Limb (tissue), 2 donors: ENCODE measurements around the gene KRI1.
A peak's percentile ranks its signal among the peaks of the same experiment; 100 is the strongest.

Experiments
- DNase-seq, 2 donors: peaks; one replicate each; pipeline ENCODE4 v3.0.0-alpha.2; 2016; ENCODE audit errors: extremely low spot score in 2 of 2

KRI1 gene

GRCh38 chr19:10565567-10566407 lies at the start of gene KRI1:
KRI1 (minus strand) TSS chr19:10566010; CDS start chr19:10565999, 11 bp downstream.
- peak; percentile 99 for DNase-seq

DNA sequence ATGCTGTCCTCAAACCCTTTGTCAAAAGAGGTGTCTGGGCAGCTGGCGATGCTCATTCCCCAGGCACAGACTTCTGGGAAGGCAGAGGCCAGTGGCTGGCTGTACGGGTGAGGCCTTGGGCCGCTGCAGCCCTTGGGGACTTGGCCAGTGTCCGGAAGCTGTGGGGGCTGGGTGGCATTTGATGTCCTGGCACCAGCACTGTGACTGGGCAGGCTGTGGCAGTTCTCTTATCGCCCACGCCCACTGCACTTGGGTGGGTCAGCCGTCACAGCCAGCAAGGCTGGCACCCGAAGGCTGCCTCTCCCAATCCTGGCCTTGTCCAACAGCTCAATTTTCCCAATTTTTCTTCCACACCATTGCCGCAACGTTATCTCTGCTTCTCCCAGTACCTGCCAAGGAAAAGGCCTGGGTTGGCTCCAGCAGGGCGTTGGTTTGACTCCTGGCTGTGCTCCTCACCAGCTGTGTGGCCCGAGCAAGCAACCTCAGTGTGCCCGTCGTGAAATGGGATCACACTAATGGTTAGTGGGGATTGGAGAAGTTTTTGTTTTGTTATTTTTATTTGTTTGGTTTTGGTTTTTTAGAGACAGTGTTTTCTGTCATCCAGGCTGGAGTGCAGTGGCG lies 46.8 kb upstream of the KRI1 start:
- no peak for DNase-seq

DNA sequence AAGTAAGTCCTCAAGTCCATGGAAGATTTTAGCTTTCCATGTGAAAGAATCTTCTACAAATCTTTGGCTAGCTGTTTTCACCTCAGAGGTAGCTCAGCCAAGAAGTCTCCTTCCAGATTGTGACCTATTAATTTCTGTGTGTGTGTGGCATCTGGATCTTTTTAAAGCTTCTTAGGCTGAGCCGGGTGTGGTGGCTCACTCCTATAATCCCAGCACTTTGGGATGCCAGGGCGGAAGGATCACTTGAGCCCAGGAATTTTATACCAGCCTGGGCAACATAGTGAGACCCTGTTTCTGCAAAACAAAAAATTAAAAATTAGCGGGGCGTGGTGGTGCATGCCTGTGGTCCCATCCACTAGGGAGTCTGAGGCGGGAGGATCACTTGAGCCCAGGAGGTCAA lies 46.1 kb upstream of the KRI1 start:
- no peak for DNase-seq

- DNase-seq = no peak
Measured at GRCh38 chr19:10604460-10604980, 38.7 kb upstream of the KRI1 start.

DNA sequence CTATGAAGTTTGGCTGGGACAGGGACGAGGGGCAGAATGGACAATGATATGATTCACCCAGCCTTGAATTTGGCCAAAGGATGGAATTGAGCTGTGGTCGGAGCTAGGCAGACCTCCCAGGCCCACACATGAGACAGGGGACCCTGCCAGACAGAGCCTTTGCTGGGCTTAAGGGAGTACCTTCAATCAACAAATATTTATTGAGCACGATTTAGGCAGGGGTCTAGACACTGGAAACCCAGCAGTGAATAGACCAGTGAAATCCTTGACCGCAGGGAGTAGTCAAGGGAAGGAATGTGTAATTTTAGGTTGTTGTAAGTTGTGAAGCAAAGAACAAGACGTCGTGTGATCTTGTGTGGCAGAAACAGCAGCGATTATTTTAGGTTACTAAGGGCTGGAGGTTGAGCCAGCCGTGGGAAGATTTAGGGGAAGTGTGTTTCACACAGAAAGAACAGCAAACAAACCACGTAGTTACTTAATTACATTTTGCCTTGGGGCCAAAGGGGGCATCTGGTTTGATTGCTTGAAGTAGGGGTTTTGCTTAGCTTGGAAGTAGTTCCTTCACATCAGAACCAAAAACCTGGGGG lies 38.2 kb upstream of the KRI1 start:
- peak in 1 of 2 donors; percentile 15 for DNase-seq

- no peak for DNase-seq
Measured at GRCh38 chr19:10603084-10603872, 37.5 kb upstream of the KRI1 start.

DNA sequence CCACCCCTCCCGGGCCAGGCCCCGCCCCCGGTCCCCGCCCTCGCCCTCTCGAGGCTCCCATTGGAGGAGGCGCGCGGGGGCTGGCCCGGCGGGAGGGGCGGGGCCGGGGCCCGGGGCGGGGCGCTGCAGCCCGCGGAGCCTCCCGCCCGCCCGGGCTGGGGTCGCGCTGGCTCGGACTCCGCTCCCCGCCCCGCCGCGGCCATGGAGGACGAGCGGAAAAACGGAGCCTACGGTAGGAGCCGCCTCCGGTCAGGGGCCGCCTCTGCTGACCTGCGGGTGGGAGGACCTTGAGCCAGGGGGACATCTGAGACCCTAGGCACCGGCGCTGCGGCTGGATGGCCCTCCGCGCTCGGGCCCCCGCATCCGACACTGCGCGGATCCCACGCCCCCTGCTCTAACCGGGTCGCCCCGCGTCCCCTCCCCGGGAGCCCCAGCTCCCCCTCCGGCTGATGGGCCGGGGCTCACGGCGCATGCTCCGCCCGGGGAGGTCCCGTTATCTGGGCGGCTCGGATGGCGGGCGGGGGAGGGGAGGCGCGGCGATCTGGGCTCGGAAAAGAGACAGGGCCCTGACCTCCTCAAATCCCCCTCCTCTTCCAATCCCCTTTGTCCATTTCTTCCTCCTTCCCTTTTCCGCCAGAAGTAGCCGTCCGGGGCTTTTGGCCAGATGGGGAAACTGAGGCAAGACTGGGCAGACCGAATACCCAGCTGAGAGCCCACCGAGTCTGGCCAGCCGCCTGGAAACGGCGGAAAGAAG lies 36.7 kb upstream of the KRI1 start:
- peak; percentile 76 to 92 for DNase-seq

GRCh38 chr19:10601999-10602329 lies 36.2 kb upstream of the KRI1 start:
- no peak for DNase-seq

- DNase-seq = no peak
Measured at GRCh38 chr19:10600149-10600548, 34.3 kb upstream of the KRI1 start.

DNA sequence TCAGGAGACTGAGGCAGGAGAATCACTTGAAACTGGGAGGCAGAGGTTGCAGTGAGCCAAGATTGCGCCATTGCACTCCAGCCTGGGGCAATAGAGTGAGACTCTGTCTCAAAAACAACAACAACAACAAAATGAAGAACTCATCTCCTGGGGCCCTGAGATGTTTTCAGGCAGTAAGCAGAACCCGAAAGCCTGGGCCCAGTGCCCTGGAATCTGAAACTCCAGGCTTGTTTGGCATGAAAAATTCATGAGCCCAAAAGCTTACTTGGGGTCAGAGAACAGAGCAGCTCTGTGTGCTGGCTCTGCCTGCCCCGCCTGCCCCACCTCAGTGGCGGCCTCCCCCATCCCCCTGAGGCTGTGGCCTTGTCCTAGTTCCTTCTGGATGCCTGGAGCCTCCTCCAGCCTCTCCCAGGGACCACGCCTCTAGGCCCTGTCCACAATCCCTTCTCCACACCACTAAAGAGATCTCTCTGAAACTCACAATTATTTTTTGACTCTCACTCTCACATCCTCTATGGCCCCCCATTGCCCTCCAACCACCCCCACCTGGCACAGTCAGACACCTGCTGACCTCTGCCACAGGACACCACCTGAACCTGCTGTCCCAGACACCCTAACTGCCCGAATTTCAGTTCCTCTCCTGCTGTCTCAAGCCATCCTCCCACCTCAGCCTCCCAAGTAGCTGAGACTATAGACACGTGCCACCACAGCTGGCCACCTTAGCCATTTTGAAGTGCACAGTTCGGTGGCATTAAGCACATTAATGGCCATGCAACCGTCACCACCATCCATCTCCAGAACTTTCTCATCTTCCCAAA lies 28.2 kb upstream of the KRI1 start:
- peak in 1 of 2 donors; percentile 50 for DNase-seq

GRCh38 chr19:10593148-10593547 lies 27.3 kb upstream of the KRI1 start:
- DNase-seq = no peak

GRCh38 chr19:10587839-10588150 lies 22.0 kb upstream of the KRI1 start:
- no peak for DNase-seq

- no peak for DNase-seq
Measured at GRCh38 chr19:10587022-10587838, 21.4 kb upstream of the KRI1 start, which contains the start of gene AP1M2. AP1M2 (minus strand) TSS chr19:10587312; CDS start chr19:10587231, 81 bp downstream.

DNA sequence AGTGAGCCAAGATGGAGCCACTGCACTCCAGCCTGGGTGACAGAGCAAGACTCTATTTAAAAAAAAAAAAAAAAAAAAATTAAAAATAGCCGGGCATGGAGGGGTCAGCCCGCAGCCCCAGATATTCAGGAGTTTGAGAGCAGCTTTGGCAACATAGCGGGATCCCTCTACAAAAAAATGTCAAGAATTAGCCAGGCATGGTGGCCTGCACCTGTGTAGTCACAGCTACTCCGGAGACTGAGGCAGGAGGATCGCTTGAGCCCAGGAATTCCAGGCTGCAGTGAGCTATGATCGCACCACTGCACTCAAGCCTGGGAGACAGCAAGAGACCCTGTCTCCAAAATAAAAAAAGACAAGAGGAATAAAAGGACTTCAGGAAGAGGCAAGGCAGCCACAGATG lies 20.6 kb upstream of the KRI1 start:
- DNase-seq = no peak

DNA sequence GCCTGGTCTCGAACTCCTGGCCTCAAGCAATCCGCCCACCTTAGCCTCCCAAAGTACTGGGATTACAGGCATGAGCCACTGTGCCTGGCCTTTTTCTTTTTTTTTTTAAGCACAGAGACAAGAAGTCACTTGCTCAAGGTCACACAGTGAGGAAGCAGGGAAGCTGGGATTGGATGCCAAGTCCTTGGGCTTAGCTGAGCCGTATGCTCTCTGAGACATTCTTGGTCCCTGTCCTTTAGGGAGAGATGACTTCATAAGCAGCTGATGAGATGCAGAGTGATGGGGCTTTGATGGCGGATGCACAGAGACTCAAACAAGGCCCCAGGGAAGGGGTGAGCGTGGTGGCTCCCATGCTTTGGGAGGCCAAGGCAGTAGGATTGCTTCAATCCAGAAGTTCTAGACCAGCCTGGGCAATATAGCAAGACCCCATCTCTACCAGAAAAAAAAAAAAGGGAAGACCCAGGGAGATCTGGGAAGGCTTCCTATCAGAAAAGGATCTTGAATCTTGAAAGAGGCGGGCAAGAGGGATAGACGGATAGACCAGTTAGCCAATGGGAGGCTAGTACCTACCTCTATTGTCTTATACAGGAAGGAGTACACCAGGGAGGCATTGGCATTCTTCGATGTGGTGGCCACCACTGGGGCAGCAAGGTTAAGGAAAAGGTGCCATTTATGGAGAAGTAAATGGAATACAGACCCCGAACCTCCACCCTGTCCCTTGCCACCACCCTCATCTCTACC lies 17.4 kb upstream of the KRI1 start:
- DNase-seq = no peak

- DNase-seq = no peak
Measured at GRCh38 chr19:10582091-10582490, 16.3 kb upstream of the KRI1 start.

DNA sequence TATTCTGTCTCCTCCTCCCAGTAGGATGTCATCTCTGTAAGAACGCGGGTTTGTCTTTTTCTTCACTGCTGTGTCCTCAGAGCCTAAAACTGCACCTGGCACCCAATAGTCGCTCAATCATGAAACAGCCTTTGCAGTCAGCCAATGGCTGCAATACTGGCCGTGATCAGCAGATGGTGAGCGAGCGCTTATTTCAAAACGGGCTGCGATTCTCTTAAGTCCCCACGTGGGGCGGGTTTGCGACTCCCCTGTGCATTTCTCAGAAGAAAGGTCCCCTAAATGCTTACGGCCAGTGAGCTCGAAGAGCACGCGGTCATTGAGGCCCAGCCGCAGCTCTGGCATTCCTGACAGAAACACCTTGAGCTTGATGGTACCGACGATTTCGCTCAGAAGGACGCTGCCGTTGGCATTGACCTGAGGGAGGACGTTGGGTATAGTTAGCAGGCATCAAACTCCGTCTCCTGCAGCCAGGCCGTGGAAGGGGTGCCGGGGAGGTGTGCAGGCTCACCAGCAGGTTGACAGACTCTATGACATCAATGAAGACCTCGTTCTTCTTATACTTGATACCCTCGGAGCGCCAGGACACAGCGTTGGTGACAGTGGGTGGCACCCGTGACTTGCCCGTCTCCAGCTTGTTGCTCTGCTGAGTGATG lies 15.3 kb upstream of the KRI1 start:
- DNase-seq = peak; percentile 86 to 91

DNA sequence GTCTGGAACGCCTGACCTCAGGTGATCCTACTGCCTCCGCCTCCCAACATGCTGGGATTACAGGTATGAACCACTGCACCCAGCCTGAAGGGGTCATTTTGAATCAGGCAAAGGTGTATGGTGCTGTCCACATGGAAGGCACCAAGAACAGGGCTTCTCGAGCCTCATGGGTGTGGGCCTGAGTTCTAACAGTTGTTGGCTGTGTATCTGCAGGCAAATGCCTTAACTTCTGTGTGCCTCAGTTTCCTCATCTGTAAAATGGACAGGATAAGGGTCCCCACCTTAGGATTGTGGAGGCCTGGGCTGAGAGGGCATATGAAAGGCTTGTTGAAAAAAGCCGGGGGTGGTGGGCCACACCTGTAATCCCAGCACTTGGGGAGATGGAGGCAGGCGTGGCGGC lies 12.1 kb upstream of the KRI1 start:
- no peak for DNase-seq
